GM18498 (cell line): ENCODE results near the gene SORL1-AS1.

Experiments
- ATAC-seq: cut with Tn5 transposase; IDR thresholded peaks from one replicate; pipeline ENCODE4 v1.9.1; 2021; ENCODE audit warnings: mild to moderate bottlenecking, moderate library complexity; ENCODE audit not compliant: unreplicated experiment

The SORL1-AS1 gene

GRCh38 chr11:121406291-121406690 is 46.5 kb downstream of the SORL1-AS1 start:
- no peak for ATAC-seq

GRCh38 chr11:121405646-121406045 is 47.1 kb downstream of the SORL1-AS1 start:
- ATAC-seq: no peak

DNA sequence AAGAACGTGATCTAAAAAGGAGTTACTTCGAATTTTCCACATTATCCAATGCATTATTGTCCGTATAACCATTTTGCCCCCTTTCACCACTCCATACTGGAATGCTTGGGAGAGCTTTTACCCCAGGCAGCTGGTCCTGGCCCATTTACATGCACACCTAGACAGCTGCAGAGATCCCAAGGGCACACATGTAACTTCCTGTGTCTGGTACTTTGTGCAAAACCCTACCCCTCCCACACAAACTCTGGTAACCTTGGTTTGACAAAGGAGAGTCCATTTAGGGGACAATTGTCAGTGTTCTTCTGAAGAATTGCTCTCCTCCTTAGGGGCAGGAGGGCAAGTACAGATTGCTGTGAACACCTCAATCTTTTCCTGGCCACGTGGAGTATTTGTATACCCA is 58.0 kb downstream of the SORL1-AS1 start:
- ATAC-seq: no peak

GRCh38 chr11:121393855-121394254 is 58.9 kb downstream of the SORL1-AS1 start:
- ATAC-seq: no peak

DNA sequence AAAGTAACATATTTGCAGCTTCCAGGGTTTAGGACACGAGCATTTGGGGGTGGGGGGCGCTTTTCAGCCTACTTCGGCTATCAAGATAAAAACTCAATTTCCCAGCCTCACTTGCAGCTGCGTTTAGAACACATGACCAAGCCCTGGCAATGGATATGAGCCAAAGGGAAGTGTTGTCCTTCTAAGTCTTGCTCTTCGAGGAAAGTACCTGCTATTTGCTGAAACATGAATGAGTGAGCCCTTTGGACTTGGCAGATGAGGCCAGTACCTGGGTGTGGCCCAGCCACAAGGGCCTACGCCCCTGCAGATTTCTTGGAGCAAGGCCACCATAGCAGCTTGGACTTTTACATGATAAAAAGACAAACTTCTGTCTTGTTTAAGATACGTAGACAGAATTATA is 60.9 kb downstream of the SORL1-AS1 start:
- no peak for ATAC-seq

GRCh38 chr11:121389651-121390050 is 63.1 kb downstream of the SORL1-AS1 start:
- no peak for ATAC-seq
